Peyer's patch (tissue), 4 donors: ENCODE measurements around the gene CDKN3.

ENCODE experiments used
- POLR2A ChIP-seq, 2 donors: fragments of 450-650 bp; IDR thresholded peaks; one replicate each; pipeline ENCODE4 v1.5.1; 2017; ENCODE audit warnings: antibody characterized with exemption in 2 of 2, mild to moderate bottlenecking in 2 of 2, moderate library complexity in 2 of 2
- TF ChIP-seq, protein P1 (sequence below), 6 experiments: fragments of 450-650 bp in 4 of 6; fragments of 200-600 bp in 2 of 6; sonication (generic) in 1 of 6; IDR thresholded peaks; one replicate each; pipeline ENCODE4 v1.5.1; 2017 to 2019; ENCODE audit warnings: antibody characterized with exemption in 6 of 6, mild to moderate bottlenecking in 3 of 6, moderate library complexity in 1 of 6

DNA sequence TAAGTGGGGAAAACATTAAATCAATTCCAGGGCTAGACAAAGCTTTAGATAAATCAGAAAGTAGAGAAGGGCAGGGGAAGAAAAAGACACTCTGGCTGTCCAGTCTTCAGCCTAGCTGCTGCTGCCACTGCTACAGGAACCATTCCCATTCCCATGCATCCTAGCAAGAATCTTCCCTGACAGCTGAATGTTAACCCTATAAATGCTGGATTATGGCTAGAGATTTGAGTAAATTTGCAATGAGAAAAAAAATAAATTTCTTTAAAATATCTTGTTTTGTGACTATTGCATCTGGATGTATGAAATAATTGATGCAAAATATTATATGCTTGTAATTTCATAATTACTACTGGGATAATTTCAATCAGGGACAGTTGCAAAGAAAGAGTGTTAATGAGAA is 15.0 kb upstream of the CDKN3 start:
- TF ChIP-seq POLR2A (IDR thresholded peaks at IDR 0.05): no peak
- TF ChIP-seq, protein P1, sequence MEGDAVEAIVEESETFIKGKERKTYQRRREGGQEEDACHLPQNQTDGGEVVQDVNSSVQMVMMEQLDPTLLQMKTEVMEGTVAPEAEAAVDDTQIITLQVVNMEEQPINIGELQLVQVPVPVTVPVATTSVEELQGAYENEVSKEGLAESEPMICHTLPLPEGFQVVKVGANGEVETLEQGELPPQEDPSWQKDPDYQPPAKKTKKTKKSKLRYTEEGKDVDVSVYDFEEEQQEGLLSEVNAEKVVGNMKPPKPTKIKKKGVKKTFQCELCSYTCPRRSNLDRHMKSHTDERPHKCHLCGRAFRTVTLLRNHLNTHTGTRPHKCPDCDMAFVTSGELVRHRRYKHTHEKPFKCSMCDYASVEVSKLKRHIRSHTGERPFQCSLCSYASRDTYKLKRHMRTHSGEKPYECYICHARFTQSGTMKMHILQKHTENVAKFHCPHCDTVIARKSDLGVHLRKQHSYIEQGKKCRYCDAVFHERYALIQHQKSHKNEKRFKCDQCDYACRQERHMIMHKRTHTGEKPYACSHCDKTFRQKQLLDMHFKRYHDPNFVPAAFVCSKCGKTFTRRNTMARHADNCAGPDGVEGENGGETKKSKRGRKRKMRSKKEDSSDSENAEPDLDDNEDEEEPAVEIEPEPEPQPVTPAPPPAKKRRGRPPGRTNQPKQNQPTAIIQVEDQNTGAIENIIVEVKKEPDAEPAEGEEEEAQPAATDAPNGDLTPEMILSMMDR (IDR thresholded peaks at IDR 0.05): no peak
